GM12878 (cell line): ENCODE results near the gene PSMD11. TPM values are rescaled to one million over a fixed set of nuclear protein-coding genes. Genes with fewer than 3 reads are reported as not detected.

Source experiments
- CBX5 ChIP-seq: sonication (generic); IDR thresholded peaks from 2 replicates; pipeline ENCODE4 v1.6.1; 2016; ENCODE audit warnings: low read depth, moderate library complexity, mild to moderate bottlenecking, inconsistent platforms
- CTCF ChIP-seq, 3 experiments: IDR thresholded peaks in 2 of 3; conservative IDR thresholded peaks in 1 of 3; 2 replicates each; pipeline ENCODE4 v1.5.1; 2011; ENCODE audit warnings: low read depth in 3 of 3, low read length in 3 of 3, mild to moderate bottlenecking in 3 of 3, control low read depth in 2 of 3, moderate library complexity in 2 of 3, inconsistent platforms in 1 of 3, mixed read lengths in 1 of 3; ENCODE audit not compliant: control insufficient read depth in 2 of 3, insufficient read depth in 1 of 3; ENCODE audit errors: extremely low read depth in 1 of 3
- HDGF ChIP-seq: fragments of 450-650 bp; IDR thresholded peaks from 2 replicates; pipeline ENCODE4 v1.6.1; 2016; ENCODE audit warnings: antibody characterized with exemption
- IRF4 ChIP-seq: IDR thresholded peaks from 2 replicates; pipeline ENCODE4 v1.6.1; 2011; ENCODE audit warnings: low read depth, low read length
- MEF2A ChIP-seq: IDR thresholded peaks from 2 replicates; pipeline ENCODE4 v1.6.1; 2011; ENCODE audit warnings: low read depth, mild to moderate bottlenecking, low read length, moderate library complexity; ENCODE audit not compliant: insufficient read depth
- PAX5 ChIP-seq: IDR thresholded peaks from 2 replicates; pipeline ENCODE4 v1.6.1; 2011; ENCODE audit warnings: low read depth, low read length, borderline replicate concordance
- POLR2AphosphoS5 ChIP-seq: IDR thresholded peaks from 2 replicates; pipeline ENCODE4 v1.6.1; 2011; ENCODE audit warnings: mild to moderate bottlenecking, low read length, inconsistent platforms
- SRF ChIP-seq, 2 experiments: IDR thresholded peaks; 2 replicates each; pipeline ENCODE4 v1.6.1; 2011; ENCODE audit warnings: low read depth in 2 of 2, low read length in 2 of 2, mild to moderate bottlenecking in 1 of 2, moderate library complexity in 1 of 2
- TCF3 ChIP-seq: IDR thresholded peaks from 2 replicates; pipeline ENCODE4 v1.6.1; 2012; ENCODE audit warnings: low read depth, mild to moderate bottlenecking, low read length, borderline replicate concordance; ENCODE audit not compliant: insufficient read depth
- YY1 ChIP-seq: IDR thresholded peaks from 2 replicates; pipeline ENCODE4 v1.6.1; 2011; ENCODE audit warnings: low read depth, mild to moderate bottlenecking, low read length
- ZNF274 ChIP-seq: IDR thresholded peaks from one replicate; pipeline ENCODE4 v1.8.0; 2011; ENCODE audit not compliant: insufficient read length, insufficient read depth
- polyA plus RNA-seq, 11 experiments: library from polyadenylated mRNA; depleted of rRNA in 4 of 11; unstranded in 6 of 11; stranded (reverse) in 5 of 11; fragments of >200 nt; fragmentation: Nextera tagmentation in 4 of 11; fragmentation: Illumina TruSeq in 1 of 11; extraction: Ambion mirVana in 4 of 11; extraction: Trizol in 1 of 11; gene quantifications; 1 replicate in 1 of 11; 2 replicates in 10 of 11; pipeline versions ENCODE4 v1.2.1 to v1.2.3, GENCODE V29; 2011 to 2016; ENCODE audit warnings: inconsistent platforms in 2 of 11, missing spikeins in 2 of 11, low read depth in 1 of 11
- total RNA-seq, 4 experiments: library from RNA; depleted of rRNA in 3 of 4; stranded (reverse); fragments of >200 nt in 3 of 4; fragmentation: Illumina TruSeq in 1 of 4; extraction: Trizol in 1 of 4; gene quantifications; 2 replicates each; pipeline versions ENCODE4 v1.2.1 to v1.2.3, GENCODE V29; 2013 to 2021
- TF ChIP-seq, protein P1 (sequence below): fragments of 450-650 bp; IDR thresholded peaks from 2 replicates; pipeline ENCODE4 v1.6.1; 2017; ENCODE audit warnings: mild to moderate bottlenecking, moderate library complexity

Gene PSMD11
- total and polyA plus RNA-seq, 10 of the 15 experiments (the other 5 are each of a cell fraction or from before 2014, with no cell fraction given): 84.1 to 319 (median 120) TPM

DNA sequence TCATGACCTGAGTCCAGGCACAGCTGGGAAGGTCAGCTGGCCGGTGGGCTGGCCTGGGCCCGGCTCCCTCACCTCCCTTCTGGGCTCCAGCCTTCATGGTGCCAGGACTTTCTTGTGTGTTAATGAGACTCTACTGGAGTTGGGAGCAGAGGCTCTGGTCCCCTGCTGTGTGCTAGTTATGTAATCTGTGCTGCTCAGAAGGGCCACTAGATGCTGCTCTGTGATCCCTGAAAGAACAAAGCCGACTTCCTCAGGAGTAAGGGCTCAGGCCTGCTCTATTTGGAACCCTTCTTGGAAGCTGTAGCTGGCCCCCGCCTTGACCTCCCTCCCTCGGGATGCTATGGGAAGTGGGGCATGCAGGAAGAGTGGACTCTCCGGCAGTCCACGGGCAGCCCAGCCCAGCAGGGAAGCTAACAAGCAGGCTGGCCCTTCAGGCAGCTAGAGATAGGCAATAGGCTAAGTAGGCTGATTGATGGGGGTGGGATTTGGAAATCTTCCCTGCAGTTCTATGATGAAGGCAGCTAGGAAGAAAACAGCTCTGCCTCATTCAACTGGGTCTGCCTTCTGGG, 39.2 kb downstream of the PSMD11 start (continued):
- TF ChIP-seq SRF (IDR thresholded peaks at IDR 0.05; ENCODE audit: low read depth in 2 of 2, low read length in 2 of 2) (no peak), IRF4 (0 out of 2 replicates have a peak, but pooled peaks have one; percentile 39), CTCF (IDR thresholded peaks at IDR 0.05 in 2 of 3, conservative IDR thresholded peaks at IDR 0.05 in 1 of 3; ENCODE audit: control insufficient read depth in 2 of 3, extremely low read depth in 1 of 3, insufficient read depth in 1 of 3, low read depth in 3 of 3, low read length in 3 of 3) (peak; percentile 95 to 98 (median 97)), HDGF (no peak), CBX5 (no peak), POLR2AphosphoS5 (no peak), MEF2A (no peak), PAX5 (no peak), ZNF274 (no peak), YY1 (peak; percentile 65; the same call in 1 of the 2 replicates), TCF3 (no peak)
- TF ChIP-seq, protein P1, sequence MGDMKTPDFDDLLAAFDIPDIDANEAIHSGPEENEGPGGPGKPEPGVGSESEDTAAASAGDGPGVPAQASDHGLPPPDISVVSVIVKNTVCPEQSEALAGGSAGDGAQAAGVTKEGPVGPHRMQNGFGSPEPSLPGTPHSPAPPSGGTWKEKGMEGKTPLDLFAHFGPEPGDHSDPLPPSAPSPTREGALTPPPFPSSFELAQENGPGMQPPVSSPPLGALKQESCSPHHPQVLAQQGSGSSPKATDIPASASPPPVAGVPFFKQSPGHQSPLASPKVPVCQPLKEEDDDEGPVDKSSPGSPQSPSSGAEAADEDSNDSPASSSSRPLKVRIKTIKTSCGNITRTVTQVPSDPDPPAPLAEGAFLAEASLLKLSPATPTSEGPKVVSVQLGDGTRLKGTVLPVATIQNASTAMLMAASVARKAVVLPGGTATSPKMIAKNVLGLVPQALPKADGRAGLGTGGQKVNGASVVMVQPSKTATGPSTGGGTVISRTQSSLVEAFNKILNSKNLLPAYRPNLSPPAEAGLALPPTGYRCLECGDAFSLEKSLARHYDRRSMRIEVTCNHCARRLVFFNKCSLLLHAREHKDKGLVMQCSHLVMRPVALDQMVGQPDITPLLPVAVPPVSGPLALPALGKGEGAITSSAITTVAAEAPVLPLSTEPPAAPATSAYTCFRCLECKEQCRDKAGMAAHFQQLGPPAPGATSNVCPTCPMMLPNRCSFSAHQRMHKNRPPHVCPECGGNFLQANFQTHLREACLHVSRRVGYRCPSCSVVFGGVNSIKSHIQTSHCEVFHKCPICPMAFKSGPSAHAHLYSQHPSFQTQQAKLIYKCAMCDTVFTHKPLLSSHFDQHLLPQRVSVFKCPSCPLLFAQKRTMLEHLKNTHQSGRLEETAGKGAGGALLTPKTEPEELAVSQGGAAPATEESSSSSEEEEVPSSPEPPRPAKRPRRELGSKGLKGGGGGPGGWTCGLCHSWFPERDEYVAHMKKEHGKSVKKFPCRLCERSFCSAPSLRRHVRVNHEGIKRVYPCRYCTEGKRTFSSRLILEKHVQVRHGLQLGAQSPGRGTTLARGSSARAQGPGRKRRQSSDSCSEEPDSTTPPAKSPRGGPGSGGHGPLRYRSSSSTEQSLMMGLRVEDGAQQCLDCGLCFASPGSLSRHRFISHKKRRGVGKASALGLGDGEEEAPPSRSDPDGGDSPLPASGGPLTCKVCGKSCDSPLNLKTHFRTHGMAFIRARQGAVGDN: peak; percentile 29; the same call in 1 of the 2 replicates
